Right renal pelvis (tissue), 4 donors: ENCODE results near the gene PRSS57. TPM values are rescaled to one million over a fixed set of nuclear protein-coding genes. Genes with fewer than 3 reads are reported as not detected.
A peak's percentile ranks its signal among the peaks of the same experiment; 100 is the strongest.
"Not testable (repeated sequence)": the region's sequence is repeated elsewhere in the genome, so short reads cannot be mapped to it uniquely, and the experiment has no call there.

Source experiments
- DNase-seq, 4 donors: peaks; one replicate each; pipeline ENCODE4 v3.0.0-alpha.2; 2013; ENCODE audit warnings: low read depth in 4 of 4, low spot score in 3 of 4, missing footprints in 1 of 4
- polyA plus RNA-seq, 4 donors: library from polyadenylated mRNA; unstranded; fragments of 120-200 nt; gene quantifications; one replicate each; pipeline ENCODE4 v1.2.1, GENCODE V29; 2013; ENCODE audit not compliant: insufficient read length in 4 of 4

Gene PRSS57
- polyA plus RNA-seq, result under 1 TPM; 0.17 to 0.48 (median 0.37) TPM

DNA sequence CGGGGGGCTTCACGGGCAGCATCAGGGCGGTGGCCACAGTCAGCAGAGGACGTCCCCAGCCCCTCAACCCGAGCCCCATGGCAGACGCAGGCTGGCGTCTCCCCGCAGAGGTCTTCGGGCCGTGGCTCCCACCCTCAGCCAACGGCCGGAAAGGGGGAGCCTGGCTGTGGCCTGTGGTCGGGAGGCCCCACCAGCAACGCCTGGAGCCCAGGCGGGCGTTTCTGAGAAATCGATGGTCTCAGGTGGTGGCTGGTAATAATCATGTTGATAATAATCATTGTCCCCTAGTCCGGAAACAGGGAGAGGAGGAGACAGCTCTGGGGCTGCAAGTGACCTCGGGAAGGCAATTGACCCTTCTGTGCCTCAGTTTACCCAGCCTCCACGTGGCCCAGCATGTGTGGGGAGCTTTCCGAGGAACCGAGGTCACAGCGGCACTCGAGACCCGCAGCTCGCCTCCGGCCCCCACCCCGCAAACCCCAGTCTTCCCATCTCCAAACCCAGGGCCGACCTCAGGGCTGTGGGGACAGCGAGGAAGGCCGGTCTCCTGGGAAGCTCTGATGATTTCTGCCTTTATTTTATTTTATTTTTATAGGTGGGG lies at the start of gene PRSS57:
TSS of gene PRSS57 (minus strand) at position 101 of the 598 bp plus-strand sequence. CDS start at position 79, 22 bp downstream.
- DNase-seq, result no peak

DNA sequence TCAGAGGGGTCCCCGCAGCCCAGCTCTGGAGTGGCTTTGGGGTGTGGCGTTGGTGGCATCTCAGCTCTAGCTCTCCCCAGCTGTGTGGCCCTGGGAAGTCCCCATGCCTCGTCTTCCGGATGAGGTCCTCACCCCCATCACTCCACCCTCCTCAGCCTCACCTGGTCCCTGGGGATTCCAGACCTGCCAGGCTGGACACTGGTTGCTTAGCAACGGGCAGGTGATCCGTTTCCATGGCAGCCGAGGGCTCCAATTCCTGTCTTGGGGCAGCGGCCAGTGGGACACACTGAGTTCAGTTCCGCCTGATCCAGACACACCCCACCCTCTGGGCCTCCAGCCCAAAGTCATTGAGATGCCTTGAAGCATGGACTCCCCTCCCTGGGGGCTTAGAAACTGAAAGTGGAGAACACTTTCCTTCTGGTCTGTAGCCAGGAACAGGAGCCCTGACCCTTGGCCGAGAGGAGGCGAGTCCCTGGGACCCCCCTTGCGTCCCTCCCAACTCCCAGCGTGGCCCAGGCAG lies 48.0 kb upstream of the PRSS57 start:
- peak in 1 of 4 donors; percentile 52 for DNase-seq

DNA sequence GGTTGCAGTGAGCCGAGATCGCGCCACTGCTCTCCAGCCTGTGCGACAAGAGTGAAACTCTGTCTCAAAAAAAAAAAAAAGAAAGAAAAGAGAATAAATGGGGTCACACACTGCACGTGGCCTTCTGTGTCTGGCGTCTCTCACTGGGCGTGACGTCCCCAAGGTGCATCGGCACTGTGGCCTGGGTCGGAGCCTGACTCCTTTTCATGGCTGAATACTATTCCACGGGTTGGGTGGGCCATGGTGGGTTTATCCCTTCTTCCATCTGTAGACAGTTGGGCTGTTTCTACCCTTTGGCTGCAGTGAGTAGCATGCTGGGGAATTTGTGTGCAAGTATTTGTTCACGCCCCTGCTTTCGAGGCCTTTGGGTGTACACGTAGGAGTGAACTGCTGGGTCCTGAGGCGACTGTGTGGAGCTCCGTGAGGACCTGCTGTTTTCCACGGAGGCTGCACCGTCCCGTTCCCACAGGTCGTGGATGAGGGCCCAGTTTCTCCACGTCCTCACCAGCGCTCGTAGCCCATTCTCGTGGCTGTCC lies 47.4 kb upstream of the PRSS57 start:
- no peak for DNase-seq

DNA sequence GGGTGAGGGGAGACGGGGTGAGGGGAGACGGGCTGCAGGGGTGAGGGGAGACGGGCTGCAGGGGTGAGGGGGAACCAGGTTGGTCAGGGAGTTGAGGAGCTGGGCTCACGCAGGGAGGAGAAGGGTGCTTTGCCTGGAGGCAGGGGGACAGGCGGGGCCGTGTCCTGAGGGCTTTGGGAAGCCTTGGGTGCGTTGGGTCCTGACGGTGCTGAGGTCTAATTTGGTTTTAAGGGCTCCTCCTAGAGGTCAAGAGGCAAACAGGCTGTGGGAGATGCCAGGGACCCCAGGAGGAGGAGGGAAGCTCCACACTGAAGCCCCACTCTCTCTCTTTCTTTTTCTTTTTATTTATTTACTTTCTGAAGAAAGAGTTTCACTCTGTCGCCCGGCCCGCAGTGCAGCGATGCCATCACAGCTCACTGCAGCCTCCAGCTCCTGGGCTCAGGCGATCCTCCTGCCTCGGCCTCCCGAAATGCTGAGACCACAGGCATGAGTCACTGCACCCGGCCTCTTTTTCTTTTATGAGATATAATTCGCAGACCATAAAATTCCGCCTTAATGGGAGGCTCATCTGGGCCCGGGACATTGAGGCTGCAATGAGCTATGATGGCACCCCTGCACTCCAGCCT lies 46.4 kb upstream of the PRSS57 start:
- DNase-seq, result no peak

DNA sequence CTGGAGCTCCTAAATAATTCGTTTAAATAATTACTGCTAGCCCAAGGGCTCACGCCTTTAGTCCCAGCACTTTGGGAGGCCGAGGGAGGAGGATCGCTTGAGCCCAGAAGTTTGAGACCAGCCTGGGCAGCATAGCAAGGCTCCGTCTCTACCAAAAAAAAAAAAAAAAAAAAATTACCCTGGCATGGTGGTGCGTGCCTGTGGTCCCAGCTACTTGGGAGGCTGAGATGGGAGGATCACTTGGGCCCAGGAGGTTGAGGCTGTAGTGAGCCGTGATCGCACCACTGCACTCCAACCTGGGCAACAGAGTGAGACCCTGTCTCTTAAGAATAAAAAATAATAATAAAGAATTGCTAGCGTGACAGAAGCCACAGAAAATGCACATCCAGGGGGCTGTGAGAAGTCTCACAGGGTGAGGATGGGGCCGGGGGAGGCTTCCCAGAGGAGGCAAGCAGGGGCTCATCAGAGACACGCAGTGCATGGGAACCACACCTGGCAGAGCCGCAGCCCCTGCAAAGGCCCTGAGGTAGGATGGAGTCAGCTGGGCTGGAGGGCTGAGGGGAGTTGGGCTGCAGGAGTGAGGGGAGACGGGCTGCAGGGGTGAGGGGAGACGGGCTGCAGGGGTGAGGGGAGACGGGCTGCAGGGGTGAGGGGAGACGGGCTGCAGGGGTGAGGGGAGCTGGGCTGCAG lies 45.7 kb upstream of the PRSS57 start:
- not testable (repeated sequence) for DNase-seq

DNA sequence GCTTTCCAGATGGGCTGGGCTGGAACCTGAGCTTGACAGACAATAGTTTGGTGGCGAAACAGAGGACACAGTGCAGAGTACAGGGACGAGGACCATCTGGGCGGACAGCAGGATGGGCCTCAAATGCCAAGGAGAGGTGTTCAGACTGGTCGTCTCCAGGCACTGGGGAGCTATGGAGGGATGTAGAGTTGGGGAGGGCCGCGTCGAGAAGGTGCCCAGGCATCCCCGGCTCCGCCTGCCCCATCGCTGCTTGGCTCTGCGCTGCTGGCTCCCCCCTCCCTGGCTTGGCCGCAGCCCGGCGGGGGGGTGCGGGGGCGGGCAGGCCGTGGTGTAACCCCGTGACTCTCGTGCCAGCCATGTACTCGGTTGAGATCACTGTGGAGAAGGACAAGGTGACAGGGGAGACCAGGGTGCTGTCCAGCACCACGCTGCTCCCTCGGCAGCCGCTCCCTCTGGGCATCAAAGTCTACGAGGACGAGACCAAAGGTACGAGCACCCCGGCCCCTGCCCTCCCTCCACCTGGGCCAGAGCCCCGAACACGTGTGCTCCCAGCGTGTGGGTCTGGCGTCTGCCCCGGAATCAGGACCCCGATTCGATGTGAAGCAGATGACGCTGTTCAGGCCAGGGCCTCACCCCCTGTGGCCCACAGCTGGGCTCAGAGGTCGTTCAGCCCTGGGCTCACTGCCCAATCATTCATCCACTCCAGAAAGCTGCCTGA lies 44.9 kb upstream of the PRSS57 start:
- DNase-seq, result no peak

DNA sequence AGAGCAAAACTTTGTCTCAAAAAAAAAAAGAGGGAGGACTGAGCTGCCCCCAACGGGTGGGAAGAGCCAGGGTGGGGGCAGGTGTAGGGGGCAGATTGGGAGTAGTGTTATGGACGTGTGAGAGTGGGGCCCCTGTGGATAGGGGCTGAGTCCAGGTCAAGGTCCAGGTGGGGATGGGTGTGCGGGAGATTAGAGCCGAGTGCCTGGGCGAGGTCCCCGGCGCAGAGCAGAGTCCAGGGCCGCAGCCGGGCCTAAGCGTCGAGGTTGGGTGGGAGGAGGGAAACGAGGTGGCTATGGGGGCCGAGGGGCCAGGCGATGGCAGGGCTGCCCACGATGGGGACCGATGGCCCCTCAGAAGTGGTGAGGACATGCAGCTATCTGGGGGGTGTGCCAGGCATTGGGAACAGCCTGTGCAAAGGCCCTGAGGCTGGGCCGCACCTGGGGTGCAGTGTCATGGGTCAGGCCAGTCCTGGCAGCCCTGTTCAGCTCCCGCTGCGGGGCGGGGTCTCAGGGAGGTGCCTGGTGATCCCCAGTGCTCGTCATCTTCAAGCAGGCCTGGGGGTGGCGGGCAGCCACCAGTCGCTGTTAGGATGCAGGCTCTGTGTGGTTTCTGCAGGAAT lies 43.4 kb upstream of the PRSS57 start:
- no peak for DNase-seq

DNA sequence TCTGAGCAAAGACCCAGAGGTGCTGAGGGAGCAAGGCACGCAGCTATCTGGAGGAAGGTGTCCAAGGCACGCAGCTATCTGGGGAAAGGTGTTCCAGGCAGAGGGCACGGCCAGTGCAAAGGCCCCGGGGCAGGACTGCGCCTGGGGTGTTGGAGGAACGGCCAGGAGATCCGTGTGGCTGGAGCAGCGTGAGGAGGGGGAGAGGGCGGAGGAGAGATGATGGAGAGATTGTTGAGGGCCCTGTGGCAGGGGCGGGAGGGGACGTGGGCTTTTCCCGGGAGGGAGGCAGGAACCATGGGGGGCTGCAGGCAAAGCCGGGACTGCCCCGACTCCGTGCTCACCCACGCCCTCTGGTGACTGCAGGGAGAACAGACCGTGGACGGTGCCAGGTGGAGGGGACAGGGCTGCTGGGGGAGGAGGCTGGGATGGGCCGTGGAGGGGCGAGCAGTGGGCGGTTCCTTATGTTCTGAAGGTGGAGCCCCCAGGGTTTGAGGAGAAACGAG lies 42.4 kb upstream of the PRSS57 start:
- no peak for DNase-seq

DNA sequence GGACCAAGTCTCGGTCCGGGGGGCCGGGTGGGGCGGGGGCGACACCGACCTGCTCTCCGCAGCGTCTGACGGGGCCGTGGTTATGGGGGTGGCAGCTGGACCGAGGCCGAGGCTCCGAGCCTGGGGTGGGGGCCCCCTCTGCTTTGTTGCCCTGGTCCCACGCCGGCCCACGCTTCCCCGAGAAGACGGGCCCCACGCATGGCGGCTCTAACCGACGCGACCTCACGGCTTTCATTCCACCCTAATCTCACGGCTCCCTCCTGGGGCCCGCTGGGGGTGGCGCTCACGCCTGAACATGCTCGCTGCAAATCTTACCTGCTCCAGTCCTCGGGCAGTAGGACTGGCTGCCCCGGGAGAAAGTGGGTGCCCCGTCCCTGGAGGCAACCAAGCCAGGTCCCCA lies 40.9 kb upstream of the PRSS57 start:
- DNase-seq, result no peak

DNA sequence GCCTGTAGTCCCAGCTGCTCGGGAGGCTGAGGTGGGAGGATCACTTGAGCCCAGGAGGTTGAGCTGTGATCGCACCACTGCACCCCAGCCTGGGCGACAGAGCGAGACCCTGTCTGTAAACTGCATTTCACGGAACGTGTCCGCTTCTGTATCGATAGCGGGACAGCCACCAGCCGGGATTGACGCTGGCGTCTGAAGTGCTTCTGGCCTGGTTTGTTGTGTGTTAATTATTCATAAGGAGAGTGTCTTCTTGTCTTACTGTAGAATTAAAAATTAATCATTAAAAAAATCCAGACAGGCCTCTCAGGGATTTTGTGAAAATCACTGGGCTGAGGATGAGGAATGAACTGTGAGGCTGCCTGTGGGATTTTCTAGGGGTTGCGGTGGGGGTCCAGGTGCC lies 39.5 kb upstream of the PRSS57 start:
- DNase-seq, result no peak

- no peak for DNase-seq
Measured at GRCh38 chr19:732148-733069, 37.2 kb upstream of the PRSS57 start.

DNA sequence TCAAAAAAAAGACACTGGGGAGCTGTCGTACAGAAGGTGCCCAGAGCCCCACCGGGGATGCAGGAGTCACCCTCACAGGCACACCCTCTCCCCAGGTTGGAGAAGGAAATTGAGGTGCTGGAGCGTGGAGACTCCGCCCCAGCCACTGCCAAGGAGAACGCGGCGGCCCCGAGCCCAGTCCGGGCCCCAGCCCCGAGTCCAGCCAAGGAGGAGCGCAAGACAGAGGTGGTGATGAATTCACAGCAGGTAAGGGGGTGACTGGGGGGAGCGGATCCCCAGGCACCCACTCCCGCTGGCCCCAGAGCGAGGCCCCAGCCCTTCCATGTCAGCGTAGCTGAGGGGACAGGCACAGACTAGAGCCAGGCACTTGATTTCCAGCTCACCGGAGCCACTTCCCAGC lies 35.7 kb upstream of the PRSS57 start:
- no peak for DNase-seq

GRCh38 chr19:729965-730668 lies 34.9 kb upstream of the PRSS57 start:
- DNase-seq, result no peak

DNA sequence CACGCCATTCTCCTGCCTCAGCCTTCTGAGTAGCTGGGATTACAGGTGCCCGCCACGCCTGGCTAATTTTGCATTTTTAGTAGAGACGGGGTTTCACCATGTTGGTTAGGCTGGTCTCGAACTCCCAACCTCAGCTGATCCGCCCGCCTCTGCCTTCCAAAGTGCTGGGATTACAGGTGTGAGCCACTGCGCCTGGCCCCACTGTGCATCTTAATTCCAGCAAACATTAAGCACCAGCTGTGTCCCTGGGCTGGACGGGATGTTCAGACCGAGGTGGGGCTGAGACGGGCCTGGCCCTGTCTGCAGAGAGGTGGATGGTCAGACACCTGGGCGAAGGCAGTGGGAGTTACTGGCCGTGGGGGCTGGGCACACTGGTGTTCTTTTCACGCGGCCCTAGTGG lies 34.3 kb upstream of the PRSS57 start:
- not testable (repeated sequence) for DNase-seq

DNA sequence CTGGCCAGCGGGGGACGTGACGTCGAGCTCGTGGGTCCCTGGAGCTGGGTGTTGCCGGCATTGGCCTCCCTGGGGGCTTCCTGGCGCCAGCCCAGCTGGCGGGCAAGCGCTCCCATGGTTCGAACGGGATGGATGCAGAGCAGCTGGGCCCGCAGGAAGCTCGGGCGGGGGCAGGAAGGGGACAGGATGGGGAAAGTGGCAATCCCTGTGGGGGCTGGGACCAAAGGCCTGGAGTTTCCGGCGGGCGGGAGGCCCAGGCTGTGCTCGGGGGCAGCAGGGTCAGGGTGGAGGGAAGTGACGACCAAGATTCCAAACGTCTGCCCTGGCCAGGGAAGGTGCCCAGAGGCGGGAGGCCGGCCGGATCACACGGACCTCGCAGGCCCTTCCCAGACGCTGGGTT lies 32.8 kb upstream of the PRSS57 start:
- no peak for DNase-seq

DNA sequence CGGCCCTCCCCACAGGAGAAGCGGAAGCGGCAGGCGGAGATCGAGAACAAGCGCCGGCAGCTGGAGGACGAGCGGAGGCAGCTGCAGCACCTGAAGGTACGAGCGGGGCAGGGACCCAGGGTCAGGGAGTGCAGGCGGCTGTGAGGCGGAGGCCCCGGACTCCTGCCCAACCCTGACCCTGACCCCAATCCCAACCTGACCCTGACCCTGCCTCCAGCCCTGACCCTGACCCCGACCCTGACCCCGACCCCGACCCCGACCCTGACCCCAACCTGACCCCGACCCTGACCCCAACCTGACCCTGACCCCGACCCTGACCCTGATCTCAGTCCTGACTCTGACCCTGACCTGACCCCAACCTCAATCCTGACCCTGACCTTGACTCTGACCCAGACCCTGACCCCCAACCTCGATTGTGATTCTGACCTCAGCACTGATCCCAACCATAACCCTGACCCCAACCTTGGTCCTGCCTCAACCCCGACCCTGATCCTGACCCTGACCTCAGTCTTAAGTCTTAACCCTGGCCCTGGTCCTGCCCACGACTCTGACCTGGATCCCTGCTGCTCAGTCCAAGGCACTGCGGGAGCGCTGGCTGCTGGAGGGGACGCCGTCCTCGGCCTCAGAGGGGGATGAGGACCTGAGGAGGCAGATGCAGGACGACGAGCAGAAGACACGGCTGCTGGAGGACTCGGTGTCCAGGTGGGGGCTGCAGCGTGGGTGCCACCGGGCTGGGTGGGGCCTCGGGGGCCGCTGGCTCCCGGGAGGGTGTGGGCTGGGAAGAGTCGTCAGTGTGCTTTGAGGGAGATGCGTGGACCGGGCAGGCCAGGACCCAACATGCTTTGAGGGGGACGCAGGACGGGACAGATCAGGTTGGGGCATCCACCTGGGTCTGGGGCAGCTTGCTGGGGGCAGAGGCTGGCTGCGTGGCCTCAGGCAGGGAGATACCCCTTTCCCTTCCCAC lies 32.0 kb upstream of the PRSS57 start:
- DNase-seq, result no peak

DNA sequence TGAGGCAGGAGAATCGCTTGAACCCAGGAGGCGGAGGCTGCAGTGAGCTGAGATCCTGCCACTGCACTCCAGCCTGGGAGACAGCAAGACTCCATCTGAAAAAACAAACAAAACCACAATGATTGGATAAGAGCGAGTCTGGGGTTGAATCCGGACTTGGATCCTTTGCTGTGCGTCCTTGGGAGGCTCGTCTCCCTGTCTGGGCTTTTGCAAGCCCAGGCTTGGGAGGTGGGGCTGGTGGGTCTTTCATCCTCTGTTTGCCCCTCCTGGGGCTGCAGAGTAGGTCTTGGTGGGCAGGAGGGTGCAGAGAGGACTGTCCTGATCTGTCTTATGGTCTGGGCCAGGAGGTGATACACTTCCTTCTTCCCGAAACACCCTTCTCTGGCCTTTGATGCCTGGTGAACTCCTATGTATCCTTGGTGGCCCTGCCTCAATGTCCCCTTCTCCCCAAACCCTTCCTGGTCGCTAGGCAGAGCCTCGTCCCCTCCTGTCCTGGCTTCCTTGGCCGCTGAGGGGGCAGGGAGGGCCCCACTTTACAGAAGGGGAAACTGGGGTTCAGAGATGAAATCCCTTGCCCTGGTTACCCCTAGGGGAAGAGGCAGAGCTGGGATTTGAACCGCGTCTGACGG lies 30.3 kb upstream of the PRSS57 start:
- no peak for DNase-seq
